Measurements from ENCODE around the gene SMYD3. TPM values are rescaled to one million over a fixed set of nuclear protein-coding genes. Genes with fewer than 3 reads are reported as not detected.

The SMYD3 gene
- polyA plus RNA-seq, 1 experiment, result 39.9 TPM

GRCh38 chr1:246279402-246279801 is 227.7 kb downstream of the SMYD3 start:
- Histone ChIP-seq H3K9me3 (ENCODE audit: control insufficient read depth, insufficient read depth, low read length) (no peaks in the 10 kb centered on the region), H3K4me3 (ENCODE audit: low read depth, low read length) (no peak overlapping the region), H3K27me3 (ENCODE audit: control insufficient read depth, insufficient read depth, low read length) (no peaks in the 10 kb centered on the region), H3K27ac (ENCODE audit: low read depth, low read length) (no peak overlapping the region)
- no peak for TF ChIP-seq CTCF (IDR thresholded peaks at IDR 0.05; ENCODE audit: low read depth, low read length)
- DNase-seq (ENCODE audit: low read depth, low spot score), result no peak
- POLR2A ChIA-PET, result interaction anchor here (0.5 kb wide), 1 partner anchor 212 kb away, joined by 5 read pairs; no protein-coding TSS in a partner anchor
- CTCF ChIA-PET, result interaction anchor here (0.5 to 2.6 kb wide), 11 partner anchors 8 to 1126 kb away, joined by 3 to 24 read pairs (median 6); no protein-coding TSS in a partner anchor

GRCh38 chr1:246278371-246278770 is 228.7 kb downstream of the SMYD3 start:
- POLR2A ChIA-PET, result no interaction called here
- Histone ChIP-seq H3K9me3 (ENCODE audit: control insufficient read depth, insufficient read depth, low read length) (no peaks in the 10 kb centered on the region), H3K4me3 (ENCODE audit: low read depth, low read length) (no peak overlapping the region), H3K27me3 (ENCODE audit: control insufficient read depth, insufficient read depth, low read length) (no peaks in the 10 kb centered on the region), H3K27ac (ENCODE audit: low read depth, low read length) (no peak overlapping the region)
- DNase-seq (ENCODE audit: low read depth, low spot score), result no peak
- CTCF ChIA-PET, result interaction anchor here (0.6 to 1.8 kb wide), 4 partner anchors 9 to 1125 kb away, joined by 4 to 7 read pairs (median 6); no protein-coding TSS in a partner anchor
- TF ChIP-seq CTCF (IDR thresholded peaks at IDR 0.05; ENCODE audit: low read depth, low read length), result no peak

GRCh38 chr1:246275036-246275435 is 232.0 kb downstream of the SMYD3 start:
- ChIA-PET POLR2A (no interaction called here), CTCF (no interaction called here)
- no peak for TF ChIP-seq CTCF (IDR thresholded peaks at IDR 0.05; ENCODE audit: low read depth, low read length)
- H3K4me3 ChIP-seq (ENCODE audit: low read depth, low read length), result no peak overlapping the region
- H3K27me3 ChIP-seq (ENCODE audit: control insufficient read depth, insufficient read depth, low read length), result no peaks in the 10 kb centered on the region
- no peaks in the 10 kb centered on the region for H3K9me3 ChIP-seq (ENCODE audit: control insufficient read depth, insufficient read depth, low read length)
- no peak overlapping the region for H3K27ac ChIP-seq (ENCODE audit: low read depth, low read length)
- no peak for DNase-seq (ENCODE audit: low read depth, low spot score)

DNA sequence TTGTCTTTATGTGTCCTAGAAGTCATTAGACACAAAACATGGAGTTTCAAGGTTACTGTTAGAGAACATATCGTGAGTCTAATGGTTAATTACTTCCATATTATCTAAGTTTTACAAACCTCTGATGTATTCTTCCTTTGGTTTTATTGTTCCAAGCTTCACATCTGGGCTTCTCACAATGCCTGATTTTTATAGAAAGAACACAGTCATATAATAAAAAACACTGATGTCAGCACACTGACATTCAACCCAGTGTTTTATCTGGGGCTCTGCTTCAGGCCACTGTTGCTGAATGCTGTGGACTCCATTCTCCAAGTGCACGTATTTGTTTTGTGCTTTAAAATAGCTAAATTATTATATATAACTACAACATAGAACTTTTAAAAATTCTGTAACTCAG is 232.9 kb downstream of the SMYD3 start:
- no peak for DNase-seq (ENCODE audit: low read depth, low spot score)

More for the DNA sequence above, 232.9 kb downstream of the SMYD3 start:
- Histone ChIP-seq H3K4me3 (ENCODE audit: low read depth, low read length) (no peak overlapping the region), H3K9me3 (ENCODE audit: control insufficient read depth, insufficient read depth, low read length) (no peaks in the 10 kb centered on the region), H3K27me3 (ENCODE audit: control insufficient read depth, insufficient read depth, low read length) (no peaks in the 10 kb centered on the region), H3K27ac (ENCODE audit: low read depth, low read length) (no peak overlapping the region)
- TF ChIP-seq CTCF (IDR thresholded peaks at IDR 0.05; ENCODE audit: low read depth, low read length), result no peak
- ChIA-PET CTCF (interaction anchor here (0.7 kb wide), 1 partner anchor 13 kb away, joined by 3 read pairs; no protein-coding TSS in a partner anchor), POLR2A (interaction anchor here (0.7 kb wide), 1 partner anchor 250 kb away, joined by 3 read pairs; no protein-coding TSS in a partner anchor)
